ENCODE data around the gene LAMA2. TPM values are rescaled to one million over a fixed set of nuclear protein-coding genes. Genes with fewer than 3 reads are reported as not detected.
"Not testable (repeated sequence)": the region's sequence is repeated elsewhere in the genome, so short reads cannot be mapped to it uniquely, and the experiment has no call there.

Gene LAMA2
- total RNA-seq, 1 donor from 2014 or later: 0.27 TPM

GRCh38 chr6:129150507-129150906 is 267.6 kb downstream of the LAMA2 start:
- Mint-ChIP-seq H3K36me3 (ENCODE audit: low read depth) (no peaks in the 10 kb centered on the region), H3K4me1 (no peaks in the 10 kb centered on the region), H3K27me3 (no peaks in the 10 kb centered on the region), H3K9me3 (no peaks in the 10 kb centered on the region), H3K27ac (no peak overlapping the region), H3K4me3 (no peak overlapping the region)
- intact Hi-C loops (cut with micrococcal nuclease): no loop called here
- ChIA-PET POLR2A (no interaction called here), CTCF (no interaction called here)
- no peak for TF ChIP-seq CTCF (IDR thresholded peaks at IDR 0.05)
- no peak for DNase-seq
- ATAC-seq (ENCODE audit: low read depth): no peak

- POLR2A ChIA-PET: no interaction called here
- H3K4me3 Mint-ChIP-seq: no peak overlapping the region
- H3K27me3 Mint-ChIP-seq: no peaks in the 10 kb centered on the region
- TF ChIP-seq CTCF (IDR thresholded peaks at IDR 0.05): no peak
- H3K4me1 Mint-ChIP-seq: no peaks in the 10 kb centered on the region
- H3K27ac Mint-ChIP-seq: no peak overlapping the region
- CTCF ChIA-PET: no interaction called here
- no peaks in the 10 kb centered on the region for H3K36me3 Mint-ChIP-seq (ENCODE audit: low read depth)
- ATAC-seq (ENCODE audit: low read depth) (no peak), DNase-seq (no peak)
- intact Hi-C loops (cut with micrococcal nuclease): no loop called here
- no peaks in the 10 kb centered on the region for H3K9me3 Mint-ChIP-seq
These were observed 270.3 kb downstream of the LAMA2 start for GRCh38 chr6:129153257-129153656.

- POLR2A ChIA-PET; H3K36me3 Mint-ChIP-seq (ENCODE audit: low read depth); H3K4me1 Mint-ChIP-seq; DNase-seq; CTCF ChIA-PET; H3K27me3 Mint-ChIP-seq; H3K4me3 Mint-ChIP-seq; H3K9me3 Mint-ChIP-seq; intact Hi-C loops (cut with micrococcal nuclease); H3K27ac Mint-ChIP-seq; ATAC-seq (ENCODE audit: low read depth): not testable (repeated sequence)
These were observed 276.3 kb downstream of the LAMA2 start for GRCh38 chr6:129159242-129159641.

- no peaks in the 10 kb centered on the region for H3K27me3 Mint-ChIP-seq
- intact Hi-C loops (cut with micrococcal nuclease): no loop called here
- ChIA-PET POLR2A (no interaction called here), CTCF (no interaction called here)
- no peaks in the 10 kb centered on the region for H3K9me3 Mint-ChIP-seq
- DNase-seq: no peak
- H3K4me1 Mint-ChIP-seq: no peaks in the 10 kb centered on the region
- H3K36me3 Mint-ChIP-seq (ENCODE audit: low read depth): no peaks in the 10 kb centered on the region
- no peak overlapping the region for H3K27ac Mint-ChIP-seq
- TF ChIP-seq CTCF (IDR thresholded peaks at IDR 0.05): no peak
- ATAC-seq (ENCODE audit: low read depth): no peak
- no peak overlapping the region for H3K4me3 Mint-ChIP-seq
These were observed 279.7 kb downstream of the LAMA2 start for GRCh38 chr6:129162605-129163004.

GRCh38 chr6:129163551-129163950 is 280.6 kb downstream of the LAMA2 start:
- Mint-ChIP-seq H3K9me3 (no peaks in the 10 kb centered on the region), H3K27me3 (no peaks in the 10 kb centered on the region), H3K36me3 (ENCODE audit: low read depth) (no peaks in the 10 kb centered on the region), H3K4me1 (no peaks in the 10 kb centered on the region), H3K27ac (no peak overlapping the region), H3K4me3 (no peak overlapping the region)
- no peak for DNase-seq
- ChIA-PET CTCF (no interaction called here), POLR2A (no interaction called here)
- no peak for TF ChIP-seq CTCF (IDR thresholded peaks at IDR 0.05)
- intact Hi-C loops (cut with micrococcal nuclease): no loop called here
- ATAC-seq (ENCODE audit: low read depth): no peak

- intact Hi-C loops (cut with micrococcal nuclease): no loop called here
- Mint-ChIP-seq H3K9me3 (no peaks in the 10 kb centered on the region), H3K4me3 (no peak overlapping the region), H3K4me1 (no peaks in the 10 kb centered on the region), H3K27ac (no peak overlapping the region), H3K36me3 (ENCODE audit: low read depth) (no peaks in the 10 kb centered on the region), H3K27me3 (no peaks in the 10 kb centered on the region)
- TF ChIP-seq CTCF (IDR thresholded peaks at IDR 0.05): no peak
- CTCF ChIA-PET: no interaction called here
- ATAC-seq (ENCODE audit: low read depth) (no peak), DNase-seq (no peak)
- POLR2A ChIA-PET: no interaction called here
These were observed 281.1 kb downstream of the LAMA2 start for GRCh38 chr6:129164032-129164431.

- ATAC-seq (ENCODE audit: low read depth); H3K27ac Mint-ChIP-seq; CTCF ChIA-PET; H3K27me3 Mint-ChIP-seq; intact Hi-C loops (cut with micrococcal nuclease); H3K4me1 Mint-ChIP-seq; POLR2A ChIA-PET; H3K9me3 Mint-ChIP-seq; H3K4me3 Mint-ChIP-seq; DNase-seq; H3K36me3 Mint-ChIP-seq (ENCODE audit: low read depth): not testable (repeated sequence)
These were observed 289.5 kb downstream of the LAMA2 start for GRCh38 chr6:129172279-129172995.
